ENCODE measurements around the gene RUNX3. TPM values are rescaled to one million over a fixed set of nuclear protein-coding genes. Genes with fewer than 3 reads are reported as not detected.
"Not testable (repeated sequence)": the region's sequence is repeated elsewhere in the genome, so short reads cannot be mapped to it uniquely, and the experiment has no call there.

RUNX3 gene
- polyA plus RNA-seq, 4 donors = 1.1 to 5.4 (median 3.6) TPM

DNA sequence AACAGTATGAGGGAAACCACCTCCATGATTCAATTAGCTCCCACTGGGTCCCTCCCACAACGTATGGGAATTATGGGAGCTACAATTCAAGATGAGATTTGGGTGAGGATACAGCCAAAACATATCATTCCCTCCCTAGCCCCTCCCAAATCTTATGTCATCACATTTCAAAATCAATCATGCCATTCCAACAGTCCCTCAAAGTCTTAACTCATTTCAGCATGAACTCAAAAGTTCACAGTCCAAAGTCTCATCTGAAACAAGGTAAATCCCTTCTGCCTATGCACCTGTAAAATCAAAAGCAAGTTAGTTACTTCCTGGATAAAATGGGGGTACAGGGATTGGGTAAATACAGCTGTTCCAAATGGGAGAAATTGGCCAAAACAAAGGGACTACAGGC, 38.7 kb downstream of the RUNX3 start:
- not testable (repeated sequence) for H3K4me3 ChIP-seq (ENCODE audit: low read depth in 1 of 3, low read length in 3 of 3); H3K27me3 ChIP-seq (ENCODE audit: control insufficient read depth in 3 of 3, insufficient read depth in 3 of 3, low read length in 3 of 3); H3K36me3 ChIP-seq (ENCODE audit: control insufficient read depth in 3 of 3, insufficient read depth in 2 of 3, low read depth in 1 of 3, low read length in 3 of 3); FAIRE-seq
- peak overlapping the region in 1 of 3 donors; percentile 11 for H3K27ac ChIP-seq (ENCODE audit: low read depth in 1 of 3, low read length in 2 of 3)
- peaks cover 0 to 37% (median 0%) of the 10 kb centered on the region in 3 donors for H3K4me1 ChIP-seq (ENCODE audit: control insufficient read depth in 3 of 3, insufficient read depth in 2 of 3, low read depth in 1 of 3, low read length in 2 of 3)
- peaks cover 0 to 13% of the 10 kb centered on the region in 2 donors for H3K9me3 ChIP-seq (ENCODE audit: control insufficient read depth in 2 of 2, insufficient read depth in 1 of 2, low read depth in 1 of 2, low read length in 1 of 2)
- WGBS, 3 donors = 15 to 40% (median 25%) methylated on average over 1 of the region's 1 CpG
- DNase-seq = peak; percentile 50 to 82

- Histone ChIP-seq H3K27ac (ENCODE audit: low read depth in 1 of 3, low read length in 2 of 3) (peak overlapping the region in 1 of 3 donors; percentile 11), H3K9me3 (ENCODE audit: control insufficient read depth in 2 of 2, insufficient read depth in 1 of 2, low read depth in 1 of 2, low read length in 1 of 2) (peaks cover 0 to 13% of the 10 kb centered on the region in 2 donors), H3K36me3 (ENCODE audit: control insufficient read depth in 3 of 3, insufficient read depth in 2 of 3, low read depth in 1 of 3, low read length in 3 of 3) (no peaks in the 10 kb centered on the region), H3K4me1 (ENCODE audit: control insufficient read depth in 3 of 3, insufficient read depth in 2 of 3, low read depth in 1 of 3, low read length in 2 of 3) (peaks cover 0 to 37% (median 0%) of the 10 kb centered on the region in 3 donors), H3K27me3 (ENCODE audit: control insufficient read depth in 3 of 3, insufficient read depth in 3 of 3, low read length in 3 of 3) (no peaks in the 10 kb centered on the region), H3K4me3 (ENCODE audit: low read depth in 1 of 3, low read length in 3 of 3) (no peak overlapping the region)
- WGBS, 3 donors = 61 to 78% (median 76%) methylated on average over 2 of the region's 2 CpGs
- FAIRE-seq (no peak), DNase-seq (no peak)
Observed at GRCh38 chr1:24890887-24891286, 39.2 kb downstream of the RUNX3 start.

GRCh38 chr1:24888971-24889676, 41.0 kb downstream of the RUNX3 start:
- Histone ChIP-seq H3K9me3 (ENCODE audit: control insufficient read depth in 2 of 2, insufficient read depth in 1 of 2, low read depth in 1 of 2, low read length in 1 of 2) (peaks cover 0 to 13% of the 10 kb centered on the region in 2 donors), H3K36me3 (ENCODE audit: control insufficient read depth in 3 of 3, insufficient read depth in 2 of 3, low read depth in 1 of 3, low read length in 3 of 3) (no peaks in the 10 kb centered on the region), H3K27ac (ENCODE audit: low read depth in 1 of 3, low read length in 2 of 3) (peak overlapping the region in 1 of 3 donors; percentile 42), H3K27me3 (ENCODE audit: control insufficient read depth in 3 of 3, insufficient read depth in 3 of 3, low read length in 3 of 3) (no peaks in the 10 kb centered on the region), H3K4me1 (ENCODE audit: control insufficient read depth in 3 of 3, insufficient read depth in 2 of 3, low read depth in 1 of 3, low read length in 2 of 3) (peaks cover 0 to 37% (median 0%) of the 10 kb centered on the region in 3 donors), H3K4me3 (ENCODE audit: low read depth in 1 of 3, low read length in 3 of 3) (no peak overlapping the region)
- 66 to 76% (median 75%) methylated on average over 4 of the region's 4 CpGs for WGBS, 3 donors
- no peak for FAIRE-seq
- DNase-seq = peak; percentile 48 to 66

GRCh38 chr1:24888061-24888970, 41.8 kb downstream of the RUNX3 start:
- no peaks in the 10 kb centered on the region for H3K36me3 ChIP-seq (ENCODE audit: control insufficient read depth in 3 of 3, insufficient read depth in 2 of 3, low read depth in 1 of 3, low read length in 3 of 3)
- DNase-seq (no peak), FAIRE-seq (no peak)
- no peak overlapping the region for H3K27ac ChIP-seq (ENCODE audit: low read depth in 1 of 3, low read length in 2 of 3)
- 88 to 93% (median 93%) methylated on average over 9 of the region's 9 CpGs for WGBS, 3 donors
- H3K4me1 ChIP-seq (ENCODE audit: control insufficient read depth in 3 of 3, insufficient read depth in 2 of 3, low read depth in 1 of 3, low read length in 2 of 3) = peaks cover 0 to 30% (median 0%) of the 10 kb centered on the region in 3 donors
- no peak overlapping the region for H3K4me3 ChIP-seq (ENCODE audit: low read depth in 1 of 3, low read length in 3 of 3)
- H3K9me3 ChIP-seq (ENCODE audit: control insufficient read depth in 2 of 2, insufficient read depth in 1 of 2, low read depth in 1 of 2, low read length in 1 of 2) = peaks cover 0 to 13% of the 10 kb centered on the region in 2 donors
- no peaks in the 10 kb centered on the region for H3K27me3 ChIP-seq (ENCODE audit: control insufficient read depth in 3 of 3, insufficient read depth in 3 of 3, low read length in 3 of 3)

- no peak for DNase-seq
- H3K27ac ChIP-seq (ENCODE audit: low read depth in 1 of 3, low read length in 2 of 3) = no peak overlapping the region
- no peaks in the 10 kb centered on the region for H3K36me3 ChIP-seq (ENCODE audit: control insufficient read depth in 3 of 3, insufficient read depth in 2 of 3, low read depth in 1 of 3, low read length in 3 of 3)
- no peaks in the 10 kb centered on the region for H3K27me3 ChIP-seq (ENCODE audit: control insufficient read depth in 3 of 3, insufficient read depth in 3 of 3, low read length in 3 of 3)
- no peaks in the 10 kb centered on the region for H3K9me3 ChIP-seq (ENCODE audit: control insufficient read depth in 2 of 2, insufficient read depth in 1 of 2, low read depth in 1 of 2, low read length in 1 of 2)
- no peak for FAIRE-seq
- WGBS, 3 donors = 50 to 71% (median 60%) methylated on average over 1 of the region's 1 CpG
- H3K4me1 ChIP-seq (ENCODE audit: control insufficient read depth in 3 of 3, insufficient read depth in 2 of 3, low read depth in 1 of 3, low read length in 2 of 3) = peaks cover 0 to 17% (median 0%) of the 10 kb centered on the region in 3 donors
- H3K4me3 ChIP-seq (ENCODE audit: low read depth in 1 of 3, low read length in 3 of 3) = no peak overlapping the region
Observed at GRCh38 chr1:24886241-24886640, 43.8 kb downstream of the RUNX3 start.

GRCh38 chr1:24884751-24885150, 45.3 kb downstream of the RUNX3 start:
- FAIRE-seq (no peak), DNase-seq (no peak)
- Histone ChIP-seq H3K27me3 (ENCODE audit: control insufficient read depth in 3 of 3, insufficient read depth in 3 of 3, low read length in 3 of 3) (no peaks in the 10 kb centered on the region), H3K36me3 (ENCODE audit: control insufficient read depth in 3 of 3, insufficient read depth in 2 of 3, low read depth in 1 of 3, low read length in 3 of 3) (no peaks in the 10 kb centered on the region), H3K4me1 (ENCODE audit: control insufficient read depth in 3 of 3, insufficient read depth in 2 of 3, low read depth in 1 of 3, low read length in 2 of 3) (peaks cover 0 to 5% (median 0%) of the 10 kb centered on the region in 3 donors), H3K27ac (ENCODE audit: low read depth in 1 of 3, low read length in 2 of 3) (no peak overlapping the region), H3K9me3 (ENCODE audit: control insufficient read depth in 2 of 2, insufficient read depth in 1 of 2, low read depth in 1 of 2, low read length in 1 of 2) (no peaks in the 10 kb centered on the region), H3K4me3 (ENCODE audit: low read depth in 1 of 3, low read length in 3 of 3) (no peak overlapping the region)

DNA sequence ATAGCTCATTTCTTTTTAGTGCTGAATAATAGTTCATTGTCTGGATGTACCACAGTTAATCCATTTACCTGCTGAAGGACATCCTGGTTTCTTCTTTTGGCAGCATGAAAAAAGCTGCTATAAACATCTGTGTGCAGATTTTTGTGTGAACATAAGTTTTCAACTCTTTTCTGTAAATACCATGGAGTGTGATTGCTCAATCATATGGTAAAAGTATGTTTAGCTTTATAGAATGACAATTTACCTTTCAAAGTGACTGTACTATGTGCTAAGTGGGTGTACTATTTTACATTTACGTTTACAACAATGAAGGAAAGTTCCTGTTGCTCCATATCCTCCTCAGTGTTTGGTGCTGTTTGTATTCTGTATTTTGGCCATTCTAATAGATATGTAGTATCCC, 49.0 kb downstream of the RUNX3 start:
- DNase-seq (no peak), FAIRE-seq (no peak)
- Histone ChIP-seq H3K4me1 (ENCODE audit: control insufficient read depth in 3 of 3, insufficient read depth in 2 of 3, low read depth in 1 of 3, low read length in 2 of 3) (peaks cover 0 to 13% (median 0%) of the 10 kb centered on the region in 3 donors), H3K27ac (ENCODE audit: low read depth in 1 of 3, low read length in 2 of 3) (no peak overlapping the region), H3K9me3 (ENCODE audit: control insufficient read depth in 2 of 2, insufficient read depth in 1 of 2, low read depth in 1 of 2, low read length in 1 of 2) (no peaks in the 10 kb centered on the region), H3K27me3 (ENCODE audit: control insufficient read depth in 3 of 3, insufficient read depth in 3 of 3, low read length in 3 of 3) (peaks cover 0 to 6% (median 0%) of the 10 kb centered on the region in 3 donors), H3K4me3 (ENCODE audit: low read depth in 1 of 3, low read length in 3 of 3) (no peak overlapping the region), H3K36me3 (ENCODE audit: control insufficient read depth in 3 of 3, insufficient read depth in 2 of 3, low read depth in 1 of 3, low read length in 3 of 3) (no peaks in the 10 kb centered on the region)
- WGBS, 3 donors = 41 to 65% (median 53%) methylated on average over 1 of the region's 1 CpG

Measured in small intestine (tissue), 7 donors.